ENCODE results near the gene ATP2B2.

Gene ATP2B2

DNA sequence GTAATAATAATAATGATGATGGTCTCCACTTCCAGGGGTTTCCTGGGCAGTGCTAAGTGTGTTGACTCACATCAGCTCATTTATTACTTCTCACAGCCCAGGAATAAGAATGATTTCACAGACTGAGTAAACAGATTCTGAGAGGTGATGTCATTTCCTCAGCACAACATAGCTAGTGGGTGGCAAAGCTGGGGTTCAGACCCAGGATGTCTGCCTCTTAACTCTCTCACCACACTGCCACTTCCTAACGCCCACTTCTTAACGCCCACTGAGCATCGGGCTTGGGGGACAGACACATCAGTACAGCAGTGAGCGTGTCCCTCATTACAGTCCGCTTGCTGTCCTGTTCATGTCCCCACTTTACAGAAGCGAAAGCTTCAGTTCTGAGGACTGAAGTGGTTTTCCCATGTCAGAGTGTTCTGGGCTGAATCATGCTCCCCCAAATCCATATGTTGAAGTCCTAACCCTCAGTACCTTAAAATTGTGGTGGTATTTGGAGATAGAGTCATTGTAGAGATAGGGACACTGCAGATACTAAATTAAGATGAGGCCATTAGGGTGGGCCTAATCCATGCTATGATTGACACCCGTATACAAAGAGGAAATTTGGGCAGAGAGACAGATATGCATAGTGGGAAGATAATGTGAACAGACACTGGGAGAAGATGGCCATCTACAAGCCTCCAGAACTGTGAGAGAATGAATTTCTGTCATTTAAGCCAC, 68.0 kb downstream of the ATP2B2 start:
- Histone ChIP-seq H3K4ac (ENCODE audit: low read depth in 1 of 2, low read length in 2 of 2) (peak overlapping the region in 1 of 2 experiments; percentile 56), H2BK12ac (ENCODE audit: low read length in 2 of 2) (peak overlapping the region in 1 of 2 experiments; percentile 29), H3K27ac (ENCODE audit: low read length, poor library complexity, severe bottlenecking) (peak overlapping the region; percentile 27), H3K4me1 (ENCODE audit: control insufficient read depth, insufficient read depth, low read depth, low read length) (peaks cover 31% of the 10 kb centered on the region), H3K27me3 (ENCODE audit: control insufficient read depth in 1 of 2, insufficient read depth in 1 of 2, low read length in 2 of 2) (peaks cover 0 to 7% of the 10 kb centered on the region in 2 experiments), H2AFZ (ENCODE audit: low read depth, low read length) (no peak overlapping the region), H3K36me3 (ENCODE audit: control insufficient read depth in 1 of 2, insufficient read depth in 2 of 2, low read depth in 1 of 2, low read length in 2 of 2) (no peaks in the 10 kb centered on the region), H2BK15ac (ENCODE audit: low read depth, poor library complexity, severe bottlenecking) (no peak overlapping the region), H3K79me1 (replicated peaks; ENCODE audit: low read length, poor library complexity, severe bottlenecking) (no peaks in the 10 kb centered on the region), H3K18ac (ENCODE audit: low read depth in 1 of 2, low read length in 2 of 2) (peak overlapping the region in 1 of 2 experiments; percentile 80), H3K4me2 (ENCODE audit: low read length, poor library complexity, severe bottlenecking) (no peak overlapping the region), H3K9ac (ENCODE audit: low read length) (no peak overlapping the region), H3K14ac (ENCODE audit: low read length in 2 of 2) (no peak overlapping the region), H3K23ac (ENCODE audit: low read length in 2 of 2) (no peak overlapping the region), H4K91ac (ENCODE audit: low read length) (no peak overlapping the region), H3K4me3 (ENCODE audit: insufficient read depth in 1 of 2, low read depth in 1 of 2, low read length in 2 of 2) (no peak overlapping the region), H2AK5ac (ENCODE audit: low read length, severe bottlenecking) (no peak overlapping the region), H4K8ac (ENCODE audit: low read length) (no peak overlapping the region), H2BK120ac (ENCODE audit: low read depth, low read length) (no peak overlapping the region), H3K9me3 (ENCODE audit: control insufficient read depth, low read length) (no peaks in the 10 kb centered on the region), H2BK5ac (ENCODE audit: low read depth, low read length, poor library complexity, severe bottlenecking) (no peak overlapping the region)
- DNase-seq = peak; percentile 82
- WGBS = 55% methylated on average over 7 of the region's 7 CpGs

DNA sequence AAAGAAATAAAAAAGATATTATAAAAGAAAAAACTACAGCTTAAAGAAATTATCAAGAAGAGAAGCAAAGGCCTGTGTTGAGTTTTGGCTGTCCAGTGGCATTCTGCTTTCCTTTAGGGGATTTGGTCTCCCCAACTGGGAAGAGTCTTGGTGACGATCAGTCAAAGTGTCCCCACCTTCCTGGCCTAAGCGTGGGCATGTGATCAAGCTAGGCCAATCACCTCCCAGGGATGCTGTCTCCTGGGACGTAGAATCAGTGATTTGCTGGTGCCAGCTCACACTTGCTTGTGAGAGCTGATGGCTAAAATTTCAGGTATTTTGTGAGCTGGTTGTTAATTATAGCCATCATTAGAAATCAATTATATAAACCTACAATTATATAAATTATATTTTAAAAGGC, 69.5 kb downstream of the ATP2B2 start:
- Histone ChIP-seq H3K18ac (ENCODE audit: low read depth in 1 of 2, low read length in 2 of 2) (no peak overlapping the region), H3K23ac (ENCODE audit: low read length in 2 of 2) (no peak overlapping the region), H2AK5ac (ENCODE audit: low read length, severe bottlenecking) (peak overlapping the region; percentile 44), H2BK120ac (ENCODE audit: low read depth, low read length) (no peak overlapping the region), H3K9ac (ENCODE audit: low read length) (no peak overlapping the region), H2BK5ac (ENCODE audit: low read depth, low read length, poor library complexity, severe bottlenecking) (no peak overlapping the region), H2AFZ (ENCODE audit: low read depth, low read length) (no peak overlapping the region), H3K27ac (ENCODE audit: low read length, poor library complexity, severe bottlenecking) (no peak overlapping the region), H3K9me3 (ENCODE audit: control insufficient read depth, low read length) (no peaks in the 10 kb centered on the region), H3K36me3 (ENCODE audit: control insufficient read depth in 1 of 2, insufficient read depth in 2 of 2, low read depth in 1 of 2, low read length in 2 of 2) (no peaks in the 10 kb centered on the region), H4K8ac (ENCODE audit: low read length) (no peak overlapping the region), H3K27me3 (ENCODE audit: control insufficient read depth in 1 of 2, insufficient read depth in 1 of 2, low read length in 2 of 2) (peaks cover 0 to 14% of the 10 kb centered on the region in 2 experiments), H2BK12ac (ENCODE audit: low read length in 2 of 2) (no peak overlapping the region), H3K79me1 (replicated peaks; ENCODE audit: low read length, poor library complexity, severe bottlenecking) (no peaks in the 10 kb centered on the region), H3K4me1 (ENCODE audit: control insufficient read depth, insufficient read depth, low read depth, low read length) (peaks cover 31% of the 10 kb centered on the region), H3K4me3 (ENCODE audit: insufficient read depth in 1 of 2, low read depth in 1 of 2, low read length in 2 of 2) (no peak overlapping the region), H3K4me2 (ENCODE audit: low read length, poor library complexity, severe bottlenecking) (no peak overlapping the region), H3K14ac (ENCODE audit: low read length in 2 of 2) (no peak overlapping the region), H4K91ac (ENCODE audit: low read length) (no peak overlapping the region), H2BK15ac (ENCODE audit: low read depth, poor library complexity, severe bottlenecking) (no peak overlapping the region), H3K4ac (ENCODE audit: low read depth in 1 of 2, low read length in 2 of 2) (no peak overlapping the region)
- 96% methylated on average over 3 of the region's 3 CpGs for WGBS
- DNase-seq = no peak

- DNase-seq = no peak
- Histone ChIP-seq H2BK5ac (ENCODE audit: low read depth, low read length, poor library complexity, severe bottlenecking) (no peak overlapping the region), H4K8ac (ENCODE audit: low read length) (no peak overlapping the region), H3K23ac (ENCODE audit: low read length in 2 of 2) (no peak overlapping the region), H3K4me1 (ENCODE audit: control insufficient read depth, insufficient read depth, low read depth, low read length) (peaks cover 25% of the 10 kb centered on the region), H3K4ac (ENCODE audit: low read depth in 1 of 2, low read length in 2 of 2) (no peak overlapping the region), H2BK120ac (ENCODE audit: low read depth, low read length) (no peak overlapping the region), H3K4me3 (ENCODE audit: insufficient read depth in 1 of 2, low read depth in 1 of 2, low read length in 2 of 2) (no peak overlapping the region), H2BK12ac (ENCODE audit: low read length in 2 of 2) (no peak overlapping the region), H3K9me3 (ENCODE audit: control insufficient read depth, low read length) (no peaks in the 10 kb centered on the region), H3K4me2 (ENCODE audit: low read length, poor library complexity, severe bottlenecking) (no peak overlapping the region), H2AK5ac (ENCODE audit: low read length, severe bottlenecking) (no peak overlapping the region), H3K14ac (ENCODE audit: low read length in 2 of 2) (no peak overlapping the region), H3K27me3 (ENCODE audit: control insufficient read depth in 1 of 2, insufficient read depth in 1 of 2, low read length in 2 of 2) (peaks cover 0 to 20% of the 10 kb centered on the region in 2 experiments), H3K36me3 (ENCODE audit: control insufficient read depth in 1 of 2, insufficient read depth in 2 of 2, low read depth in 1 of 2, low read length in 2 of 2) (no peaks in the 10 kb centered on the region), H3K18ac (ENCODE audit: low read depth in 1 of 2, low read length in 2 of 2) (no peak overlapping the region), H2BK15ac (ENCODE audit: low read depth, poor library complexity, severe bottlenecking) (no peak overlapping the region), H4K91ac (ENCODE audit: low read length) (no peak overlapping the region), H2AFZ (ENCODE audit: low read depth, low read length) (no peak overlapping the region), H3K79me1 (replicated peaks; ENCODE audit: low read length, poor library complexity, severe bottlenecking) (no peaks in the 10 kb centered on the region), H3K9ac (ENCODE audit: low read length) (no peak overlapping the region), H3K27ac (ENCODE audit: low read length, poor library complexity, severe bottlenecking) (no peak overlapping the region)
- 85% methylated on average over 9 of the region's 9 CpGs for WGBS
These were observed 70.4 kb downstream of the ATP2B2 start for GRCh38 chr3:10434938-10435336.

DNA sequence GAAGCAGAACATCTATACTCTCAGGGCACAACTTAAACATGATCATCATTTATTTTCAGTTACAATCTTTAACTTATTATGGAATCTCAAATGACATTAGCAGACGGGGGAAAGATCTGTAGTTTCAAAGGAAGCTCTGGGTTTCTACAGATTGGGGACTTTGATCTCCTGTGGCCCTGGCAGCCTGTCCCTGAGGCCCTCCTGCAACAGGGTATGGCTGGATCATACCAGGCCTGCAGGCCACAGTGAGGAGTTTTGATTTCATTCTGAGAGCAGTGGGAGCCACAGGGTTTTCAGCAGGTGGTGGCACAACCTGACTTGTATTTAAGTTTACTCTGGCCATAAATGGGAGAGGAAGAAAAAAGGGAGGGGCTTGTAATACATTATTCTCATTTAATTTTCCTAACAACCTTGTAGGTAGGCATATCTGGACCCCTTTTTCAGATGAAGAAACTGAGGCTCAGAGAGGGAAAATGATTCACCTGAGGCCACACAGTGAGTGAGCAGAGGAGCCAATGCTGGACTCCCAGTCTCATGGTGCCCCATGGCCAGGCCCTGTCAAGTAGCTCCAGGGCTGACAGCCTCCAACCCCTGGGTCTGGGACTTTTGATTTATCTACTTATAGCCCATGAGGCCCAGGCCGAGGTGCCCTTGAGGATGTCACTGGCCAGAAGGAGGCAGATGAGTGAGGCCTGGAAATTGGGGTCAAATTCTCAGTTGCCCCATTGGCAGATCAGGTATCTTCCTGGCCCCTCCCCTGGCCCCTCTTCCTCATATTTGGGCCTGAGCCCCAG, 71.0 kb downstream of the ATP2B2 start:
- Histone ChIP-seq H2BK15ac (ENCODE audit: low read depth, poor library complexity, severe bottlenecking) (no peak overlapping the region), H3K23ac (ENCODE audit: low read length in 2 of 2) (no peak overlapping the region), H3K36me3 (ENCODE audit: control insufficient read depth in 1 of 2, insufficient read depth in 2 of 2, low read depth in 1 of 2, low read length in 2 of 2) (no peaks in the 10 kb centered on the region), H3K18ac (ENCODE audit: low read depth in 1 of 2, low read length in 2 of 2) (no peak overlapping the region), H2AK5ac (ENCODE audit: low read length, severe bottlenecking) (no peak overlapping the region), H2BK12ac (ENCODE audit: low read length in 2 of 2) (no peak overlapping the region), H3K14ac (ENCODE audit: low read length in 2 of 2) (no peak overlapping the region), H3K79me1 (replicated peaks; ENCODE audit: low read length, poor library complexity, severe bottlenecking) (no peaks in the 10 kb centered on the region), H3K4me1 (ENCODE audit: control insufficient read depth, insufficient read depth, low read depth, low read length) (peaks cover 25% of the 10 kb centered on the region), H2BK120ac (ENCODE audit: low read depth, low read length) (no peak overlapping the region), H3K9ac (ENCODE audit: low read length) (no peak overlapping the region), H4K8ac (ENCODE audit: low read length) (no peak overlapping the region), H3K4ac (ENCODE audit: low read depth in 1 of 2, low read length in 2 of 2) (no peak overlapping the region), H2BK5ac (ENCODE audit: low read depth, low read length, poor library complexity, severe bottlenecking) (no peak overlapping the region), H2AFZ (ENCODE audit: low read depth, low read length) (no peak overlapping the region), H3K4me2 (ENCODE audit: low read length, poor library complexity, severe bottlenecking) (no peak overlapping the region), H3K9me3 (ENCODE audit: control insufficient read depth, low read length) (no peaks in the 10 kb centered on the region), H3K27me3 (ENCODE audit: control insufficient read depth in 1 of 2, insufficient read depth in 1 of 2, low read length in 2 of 2) (peaks cover 0 to 25% of the 10 kb centered on the region in 2 experiments), H3K27ac (ENCODE audit: low read length, poor library complexity, severe bottlenecking) (no peak overlapping the region), H3K4me3 (ENCODE audit: insufficient read depth in 1 of 2, low read depth in 1 of 2, low read length in 2 of 2) (no peak overlapping the region), H4K91ac (ENCODE audit: low read length) (no peak overlapping the region)
- no peak for DNase-seq
- WGBS = 70% methylated on average over 2 of the region's 2 CpGs
